HEK293 (cell line): ENCODE measurements around the gene RARRES2.

ENCODE experiments used
- CTCF ChIA-PET: fragments of 350-600 bp; formaldehyde crosslinking; extraction: SDS; loops from one replicate; lab custom pipeline; 2021; ENCODE audit warnings: antibody characterized with exemption; lab: Yijun Ruan, JAX
- POLR2A ChIA-PET: fragments of 300-600 bp; formaldehyde crosslinking; extraction: SDS; loops from one replicate; lab custom pipeline; 2020; ENCODE audit warnings: antibody characterized with exemption, inconsistent platforms; lab: Yijun Ruan, JAX
- H3K27ac ChIP-seq: fragments of 200-500 bp; sonication (Bioruptor generic); 2 replicates; pipeline ENCODE4 v1.5.1; 2014; ENCODE audit warnings: low read depth, low read length, control low read depth, inconsistent platforms; ENCODE audit errors: extremely low read depth
- H3K36me3 ChIP-seq, 2 experiments: fragments of 200-500 bp in 1 of 2; sonication (Bioruptor generic) in 1 of 2; 1 replicate in 1 of 2; 2 replicates in 1 of 2; pipeline ENCODE4 v1.5.1; 2014 to 2017; ENCODE audit warnings: inconsistent platforms in 2 of 2, low read length in 2 of 2; ENCODE audit not compliant: control insufficient read depth in 2 of 2, insufficient read depth in 1 of 2
- H3K4me1 ChIP-seq: fragments of 200-500 bp; sonication (Bioruptor generic); 2 replicates; pipeline ENCODE4 v1.5.1; 2014; ENCODE audit warnings: mild to moderate bottlenecking, low read length, inconsistent platforms; ENCODE audit not compliant: control insufficient read depth, insufficient read depth
- H3K4me3 ChIP-seq: 2 replicates; pipeline ENCODE4 v1.5.1; 2011; ENCODE audit warnings: low read depth, mild to moderate bottlenecking, control low read depth, low read length, moderate library complexity
- H3K9me3 ChIP-seq: fragments of 200-500 bp; sonication (Bioruptor generic); 2 replicates; pipeline ENCODE4 v1.5.1; 2014; ENCODE audit warnings: low read depth, low read length, inconsistent platforms; ENCODE audit not compliant: control insufficient read depth, insufficient read depth
- IKZF3 ChIP-seq: fragments of 450-650 bp; IDR thresholded peaks from 2 replicates; pipeline ENCODE4 v1.5.0; 2018; ENCODE audit warnings: missing biosample characterization, mild to moderate bottlenecking, missing genetic modification characterization, moderate library complexity
- MEIS1 ChIP-seq: sonication (generic); formaldehyde crosslinking; IDR thresholded peaks from 2 replicates; pipeline ENCODE4 v1.8.1; 2022; ENCODE audit warnings: missing genetic modification reagents, mild to moderate bottlenecking, borderline replicate concordance
- OSR2 ChIP-seq: fragments of 450-650 bp; formaldehyde crosslinking; IDR thresholded peaks from 2 replicates; pipeline ENCODE4 v1.5.1; 2016; ENCODE audit warnings: missing biosample characterization, missing genetic modification characterization
- SCRT2 ChIP-seq: fragments of 450-650 bp; formaldehyde crosslinking; IDR thresholded peaks from 2 replicates; pipeline ENCODE4 v1.5.1; 2016; ENCODE audit warnings: missing biosample characterization, missing genetic modification characterization
- WT1 ChIP-seq: fragments of 450-650 bp; formaldehyde crosslinking; IDR thresholded peaks from 2 replicates; pipeline ENCODE4 v1.5.1; 2016; ENCODE audit warnings: missing biosample characterization, missing genetic modification characterization
- ZBTB1 ChIP-seq: fragments of 450-650 bp; formaldehyde crosslinking; IDR thresholded peaks from 2 replicates; pipeline ENCODE4 v1.5.1; 2016; ENCODE audit warnings: missing biosample characterization, missing genetic modification characterization
- ZNF184 ChIP-seq: fragments of 450-650 bp; IDR thresholded peaks from 2 replicates; pipeline ENCODE4 v1.5.1; 2018; ENCODE audit warnings: missing biosample characterization, mild to moderate bottlenecking, missing genetic modification characterization
- ZNF324 ChIP-seq: fragments of 450-650 bp; formaldehyde crosslinking; IDR thresholded peaks from 2 replicates; pipeline ENCODE4 v1.5.1; 2016; ENCODE audit warnings: missing biosample characterization, missing genetic modification characterization
- ZNF514 ChIP-seq: fragments of 450-650 bp; formaldehyde crosslinking; IDR thresholded peaks from 2 replicates; pipeline ENCODE4 v1.5.1; 2016; ENCODE audit warnings: missing biosample characterization, missing genetic modification characterization
- ZSCAN30 ChIP-seq: fragments of 450-650 bp; IDR thresholded peaks from 2 replicates; pipeline ENCODE4 v1.5.1; 2018; ENCODE audit warnings: missing biosample characterization, mild to moderate bottlenecking, missing genetic modification characterization, moderate library complexity
- TF ChIP-seq, protein P1 (sequence below): fragments of 450-650 bp; formaldehyde crosslinking; conservative IDR thresholded peaks from 2 replicates; pipeline ENCODE4 v1.5.1; 2016; ENCODE audit warnings: low read depth, missing biosample characterization, missing genetic modification characterization
- TF ChIP-seq, protein P2 (sequence below): fragments of 450-650 bp; formaldehyde crosslinking; IDR thresholded peaks from 2 replicates; pipeline ENCODE4 v1.5.1; 2016; ENCODE audit warnings: missing biosample characterization, missing genetic modification characterization
- TF ChIP-seq, protein P3 (sequence below): fragments of 450-650 bp; formaldehyde crosslinking; IDR thresholded peaks from 2 replicates; pipeline ENCODE4 v1.5.1; 2016; ENCODE audit warnings: missing biosample characterization, missing genetic modification characterization, low read depth
- TF ChIP-seq, protein P4 (sequence below): fragments of 450-650 bp; formaldehyde crosslinking; IDR thresholded peaks from 2 replicates; pipeline ENCODE4 v1.5.1; 2017; ENCODE audit warnings: missing biosample characterization, missing genetic modification characterization
- TF ChIP-seq, protein P5 (sequence below): fragments of 450-650 bp; formaldehyde crosslinking; IDR thresholded peaks from 2 replicates; pipeline ENCODE4 v1.5.1; 2016; ENCODE audit warnings: missing biosample characterization, missing genetic modification characterization

RARRES2 gene

DNA sequence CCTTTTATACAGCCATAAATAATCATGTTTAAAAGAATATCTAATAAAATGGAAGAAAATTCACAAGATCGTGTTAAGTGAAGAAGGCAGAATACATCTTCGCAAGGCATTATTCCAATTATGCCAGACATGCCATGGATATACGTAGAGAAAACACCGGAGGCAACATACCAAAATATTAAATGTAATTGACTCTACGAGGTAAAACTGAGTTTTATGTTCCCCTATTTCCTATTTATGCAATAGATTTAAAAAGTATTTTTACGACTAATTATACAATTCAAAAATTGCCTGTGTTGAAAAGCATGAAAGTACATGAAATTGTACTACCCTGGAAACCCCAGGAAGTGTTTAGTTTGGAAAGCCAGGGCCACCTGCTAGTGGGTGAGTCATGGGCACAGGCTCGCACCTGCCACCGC, 26.3 kb upstream of the RARRES2 start:
- Histone ChIP-seq H3K36me3 (peaks cover 0 to 33% of the 10 kb centered on the region in 2 experiments; a peak in 1 of 3 replicates), H3K4me3 (peak overlapping the region; percentile 89), H3K27ac (peak overlapping the region; percentile 74), H3K4me1 (no peaks in the 10 kb centered on the region), H3K9me3 (no peaks in the 10 kb centered on the region)
- ChIA-PET CTCF (interaction anchor here (0.8 kb wide), 1 partner anchor 10 kb away, joined by 4 read pairs; no protein-coding TSS in a partner anchor), POLR2A (interaction anchor here (0.8 to 2.5 kb wide), 4 partner anchors 10 to 33 kb away, joined by 3 to 18 read pairs (median 6); no protein-coding TSS in a partner anchor)
- TF ChIP-seq, protein P1, sequence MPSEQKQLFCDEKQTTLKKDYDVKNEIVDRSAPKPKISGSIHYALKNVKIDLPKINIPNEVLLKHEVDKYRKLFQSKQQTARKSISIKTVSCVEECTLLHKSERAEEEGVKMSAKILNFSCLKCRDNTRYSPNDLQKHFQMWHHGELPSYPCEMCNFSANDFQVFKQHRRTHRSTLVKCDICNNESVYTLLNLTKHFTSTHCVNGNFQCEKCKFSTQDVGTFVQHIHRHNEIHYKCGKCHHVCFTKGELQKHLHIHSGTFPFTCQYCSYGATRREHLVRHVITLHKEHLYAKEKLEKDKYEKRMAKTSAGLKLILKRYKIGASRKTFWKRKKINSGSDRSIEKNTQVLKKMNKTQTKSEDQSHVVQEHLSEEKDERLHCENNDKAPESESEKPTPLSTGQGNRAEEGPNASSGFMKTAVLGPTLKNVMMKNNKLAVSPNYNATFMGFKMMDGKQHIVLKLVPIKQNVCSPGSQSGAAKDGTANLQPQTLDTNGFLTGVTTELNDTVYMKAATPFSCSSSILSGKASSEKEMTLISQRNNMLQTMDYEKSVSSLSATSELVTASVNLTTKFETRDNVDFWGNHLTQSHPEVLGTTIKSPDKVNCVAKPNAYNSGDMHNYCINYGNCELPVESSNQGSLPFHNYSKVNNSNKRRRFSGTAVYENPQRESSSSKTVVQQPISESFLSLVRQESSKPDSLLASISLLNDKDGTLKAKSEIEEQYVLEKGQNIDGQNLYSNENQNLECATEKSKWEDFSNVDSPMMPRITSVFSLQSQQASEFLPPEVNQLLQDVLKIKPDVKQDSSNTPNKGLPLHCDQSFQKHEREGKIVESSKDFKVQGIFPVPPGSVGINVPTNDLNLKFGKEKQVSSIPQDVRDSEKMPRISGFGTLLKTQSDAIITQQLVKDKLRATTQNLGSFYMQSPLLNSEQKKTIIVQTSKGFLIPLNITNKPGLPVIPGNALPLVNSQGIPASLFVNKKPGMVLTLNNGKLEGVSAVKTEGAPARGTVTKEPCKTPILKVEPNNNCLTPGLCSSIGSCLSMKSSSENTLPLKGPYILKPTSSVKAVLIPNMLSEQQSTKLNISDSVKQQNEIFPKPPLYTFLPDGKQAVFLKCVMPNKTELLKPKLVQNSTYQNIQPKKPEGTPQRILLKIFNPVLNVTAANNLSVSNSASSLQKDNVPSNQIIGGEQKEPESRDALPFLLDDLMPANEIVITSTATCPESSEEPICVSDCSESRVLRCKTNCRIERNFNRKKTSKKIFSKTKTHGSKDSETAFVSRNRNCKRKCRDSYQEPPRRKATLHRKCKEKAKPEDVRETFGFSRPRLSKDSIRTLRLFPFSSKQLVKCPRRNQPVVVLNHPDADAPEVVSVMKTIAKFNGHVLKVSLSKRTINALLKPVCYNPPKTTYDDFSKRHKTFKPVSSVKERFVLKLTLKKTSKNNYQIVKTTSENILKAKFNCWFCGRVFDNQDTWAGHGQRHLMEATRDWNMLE = no peak
- peak; percentile 63; the same call in 1 of the 2 replicates for TF ChIP-seq SCRT2
- TF ChIP-seq, protein P2, sequence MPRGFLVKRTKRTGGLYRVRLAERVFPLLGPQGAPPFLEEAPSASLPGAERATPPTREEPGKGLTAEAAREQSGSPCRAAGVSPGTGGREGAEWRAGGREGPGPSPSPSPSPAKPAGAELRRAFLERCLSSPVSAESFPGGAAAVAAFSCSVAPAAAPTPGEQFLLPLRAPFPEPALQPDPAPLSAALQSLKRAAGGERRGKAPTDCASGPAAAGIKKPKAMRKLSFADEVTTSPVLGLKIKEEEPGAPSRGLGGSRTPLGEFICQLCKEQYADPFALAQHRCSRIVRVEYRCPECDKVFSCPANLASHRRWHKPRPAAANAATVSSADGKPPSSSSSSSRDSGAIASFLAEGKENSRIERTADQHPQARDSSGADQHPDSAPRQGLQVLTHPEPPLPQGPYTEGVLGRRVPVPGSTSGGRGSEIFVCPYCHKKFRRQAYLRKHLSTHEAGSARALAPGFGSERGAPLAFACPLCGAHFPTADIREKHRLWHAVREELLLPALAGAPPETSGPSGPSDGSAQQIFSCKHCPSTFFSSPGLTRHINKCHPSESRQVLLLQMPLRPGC (tag by site-specific recombination) = 0 out of 2 replicates have a peak, but pooled peaks have one; percentile 35
- no peak for TF ChIP-seq ZNF514 (tag by site-specific recombination)
- TF ChIP-seq, protein P3, sequence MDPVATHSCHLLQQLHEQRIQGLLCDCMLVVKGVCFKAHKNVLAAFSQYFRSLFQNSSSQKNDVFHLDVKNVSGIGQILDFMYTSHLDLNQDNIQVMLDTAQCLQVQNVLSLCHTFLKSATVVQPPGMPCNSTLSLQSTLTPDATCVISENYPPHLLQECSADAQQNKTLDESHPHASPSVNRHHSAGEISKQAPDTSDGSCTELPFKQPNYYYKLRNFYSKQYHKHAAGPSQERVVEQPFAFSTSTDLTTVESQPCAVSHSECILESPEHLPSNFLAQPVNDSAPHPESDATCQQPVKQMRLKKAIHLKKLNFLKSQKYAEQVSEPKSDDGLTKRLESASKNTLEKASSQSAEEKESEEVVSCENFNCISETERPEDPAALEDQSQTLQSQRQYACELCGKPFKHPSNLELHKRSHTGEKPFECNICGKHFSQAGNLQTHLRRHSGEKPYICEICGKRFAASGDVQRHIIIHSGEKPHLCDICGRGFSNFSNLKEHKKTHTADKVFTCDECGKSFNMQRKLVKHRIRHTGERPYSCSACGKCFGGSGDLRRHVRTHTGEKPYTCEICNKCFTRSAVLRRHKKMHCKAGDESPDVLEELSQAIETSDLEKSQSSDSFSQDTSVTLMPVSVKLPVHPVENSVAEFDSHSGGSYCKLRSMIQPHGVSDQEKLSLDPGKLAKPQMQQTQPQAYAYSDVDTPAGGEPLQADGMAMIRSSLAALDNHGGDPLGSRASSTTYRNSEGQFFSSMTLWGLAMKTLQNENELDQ (tag by site-specific recombination) = no peak
- TF ChIP-seq ZSCAN30 (tag by site-specific recombination) = no peak
- TF ChIP-seq IKZF3 = peak; percentile 73
- TF ChIP-seq OSR2 (tag by site-specific recombination) = peak; percentile 64
- no peak for TF ChIP-seq ZNF184 (tag by site-specific recombination)
- TF ChIP-seq WT1 (tag by site-specific recombination) = peak; percentile 46
- TF ChIP-seq ZBTB1 (tag by site-specific recombination) = 0 out of 2 replicates have a peak, but pooled peaks have one; percentile 13
- TF ChIP-seq MEIS1 (CRISPR knock-in tag) = no peak
- 0 out of 2 replicates have a peak, but pooled peaks have one; percentile 8 for TF ChIP-seq ZNF324 (tag by site-specific recombination)
- TF ChIP-seq, protein P4, sequence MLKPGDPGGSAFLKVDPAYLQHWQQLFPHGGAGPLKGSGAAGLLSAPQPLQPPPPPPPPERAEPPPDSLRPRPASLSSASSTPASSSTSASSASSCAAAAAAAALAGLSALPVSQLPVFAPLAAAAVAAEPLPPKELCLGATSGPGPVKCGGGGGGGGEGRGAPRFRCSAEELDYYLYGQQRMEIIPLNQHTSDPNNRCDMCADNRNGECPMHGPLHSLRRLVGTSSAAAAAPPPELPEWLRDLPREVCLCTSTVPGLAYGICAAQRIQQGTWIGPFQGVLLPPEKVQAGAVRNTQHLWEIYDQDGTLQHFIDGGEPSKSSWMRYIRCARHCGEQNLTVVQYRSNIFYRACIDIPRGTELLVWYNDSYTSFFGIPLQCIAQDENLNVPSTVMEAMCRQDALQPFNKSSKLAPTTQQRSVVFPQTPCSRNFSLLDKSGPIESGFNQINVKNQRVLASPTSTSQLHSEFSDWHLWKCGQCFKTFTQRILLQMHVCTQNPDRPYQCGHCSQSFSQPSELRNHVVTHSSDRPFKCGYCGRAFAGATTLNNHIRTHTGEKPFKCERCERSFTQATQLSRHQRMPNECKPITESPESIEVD = peak; percentile 95
- TF ChIP-seq, protein P5, sequence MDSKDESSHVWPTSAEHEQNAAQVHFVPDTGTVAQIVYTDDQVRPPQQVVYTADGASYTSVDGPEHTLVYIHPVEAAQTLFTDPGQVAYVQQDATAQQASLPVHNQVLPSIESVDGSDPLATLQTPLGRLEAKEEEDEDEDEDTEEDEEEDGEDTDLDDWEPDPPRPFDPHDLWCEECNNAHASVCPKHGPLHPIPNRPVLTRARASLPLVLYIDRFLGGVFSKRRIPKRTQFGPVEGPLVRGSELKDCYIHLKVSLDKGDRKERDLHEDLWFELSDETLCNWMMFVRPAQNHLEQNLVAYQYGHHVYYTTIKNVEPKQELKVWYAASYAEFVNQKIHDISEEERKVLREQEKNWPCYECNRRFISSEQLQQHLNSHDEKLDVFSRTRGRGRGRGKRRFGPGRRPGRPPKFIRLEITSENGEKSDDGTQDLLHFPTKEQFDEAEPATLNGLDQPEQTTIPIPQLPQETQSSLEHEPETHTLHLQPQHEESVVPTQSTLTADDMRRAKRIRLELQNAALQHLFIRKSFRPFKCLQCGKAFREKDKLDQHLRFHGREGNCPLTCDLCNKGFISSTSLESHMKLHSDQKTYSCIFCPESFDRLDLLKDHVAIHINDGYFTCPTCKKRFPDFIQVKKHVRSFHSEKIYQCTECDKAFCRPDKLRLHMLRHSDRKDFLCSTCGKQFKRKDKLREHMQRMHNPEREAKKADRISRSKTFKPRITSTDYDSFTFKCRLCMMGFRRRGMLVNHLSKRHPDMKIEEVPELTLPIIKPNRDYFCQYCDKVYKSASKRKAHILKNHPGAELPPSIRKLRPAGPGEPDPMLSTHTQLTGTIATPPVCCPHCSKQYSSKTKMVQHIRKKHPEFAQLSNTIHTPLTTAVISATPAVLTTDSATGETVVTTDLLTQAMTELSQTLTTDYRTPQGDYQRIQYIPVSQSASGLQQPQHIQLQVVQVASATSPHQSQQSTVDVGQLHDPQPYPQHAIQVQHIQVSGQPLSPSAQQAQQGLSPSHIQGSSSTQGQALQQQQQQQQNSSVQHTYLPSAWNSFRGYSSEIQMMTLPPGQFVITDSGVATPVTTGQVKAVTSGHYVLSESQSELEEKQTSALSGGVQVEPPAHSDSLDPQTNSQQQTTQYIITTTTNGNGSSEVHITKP (tag by site-specific recombination) = peak; percentile 69
